Endothelial cell of umbilical vein (primary cell): ENCODE data around the gene GID4. TPM values are rescaled to one million over a fixed set of nuclear protein-coding genes. Genes with fewer than 3 reads are reported as not detected.

ENCODE experiments used
- BruUV-seq: library from RNA; stranded (reverse); fragments of 400-500 nt; replicated peaks from 2 replicates; lab custom pipeline; 2021; lab: Mats Ljungman, UMichigan
- CTCF ChIA-PET: fragments of 300-600, 350-600 bp; sonication (Branson Sonifier 250); formaldehyde crosslinking; loops from one replicate; lab custom pipeline; 2021; ENCODE audit warnings: antibody characterized with exemption, inconsistent platforms; lab: Charles Lee
- POLR2A ChIA-PET: fragments of 300-600, 350-600 bp; sonication (Branson Sonifier 250); formaldehyde crosslinking; loops from one replicate; lab custom pipeline; 2021; ENCODE audit warnings: antibody characterized with exemption, inconsistent platforms; lab: Charles Lee
- DNase-seq: peaks from one replicate; pipeline ENCODE4 v3.0.0-alpha.2; 2011; ENCODE audit warnings: low read depth, low spot score
- FAIRE-seq: peaks from 2 replicates; lab custom pipeline; 2011; peaks lifted over from hg19 to GRCh38; lab: Jason Lieb, UNC
- H2AFZ ChIP-seq: 2 replicates; pipeline ENCODE4 v1.6.0; 2012; ENCODE audit warnings: low read depth, low read length, control low read depth, inconsistent platforms
- H3K27ac ChIP-seq: 2 replicates; pipeline ENCODE4 v1.5.1; 2011; ENCODE audit warnings: low read depth, mild to moderate bottlenecking, control low read depth, low read length, moderate library complexity; ENCODE audit not compliant: insufficient read depth
- H3K27me3 ChIP-seq, 2 experiments: 2 replicates each; pipeline versions ENCODE4 v1.6.0 to v1.6.1; 2011; ENCODE audit warnings: low read length in 2 of 2, mixed read lengths in 1 of 2; ENCODE audit not compliant: control insufficient read depth in 2 of 2, insufficient read depth in 2 of 2
- H3K36me3 ChIP-seq, 2 experiments: 2 replicates in 1 of 2; 3 replicates in 1 of 2; pipeline ENCODE4 v1.5.1; 2011; ENCODE audit warnings: low read length in 2 of 2, mild to moderate bottlenecking in 1 of 2, moderate library complexity in 1 of 2; ENCODE audit not compliant: control insufficient read depth in 2 of 2, insufficient read depth in 2 of 2; ENCODE audit errors: extremely low read depth in 1 of 2
- H3K4me1 ChIP-seq: 3 replicates; pipeline ENCODE4 v1.5.1; 2011; ENCODE audit warnings: mild to moderate bottlenecking, low read length; ENCODE audit not compliant: control insufficient read depth, insufficient read depth; ENCODE audit errors: extremely low read depth
- H3K4me2 ChIP-seq: 2 replicates; pipeline ENCODE4 v1.6.1; 2011; ENCODE audit warnings: low read length, control low read depth, mixed read lengths; ENCODE audit not compliant: insufficient read depth
- H3K4me3 ChIP-seq, 3 experiments: fragments of 200-600 bp in 1 of 3; sonication (generic), shearing (Covaris generic) in 1 of 3; replicated peaks in 1 of 3; 2 replicates each; pipeline ENCODE4 v1.5.1; 2011 to 2016; ENCODE audit warnings: control low read depth in 3 of 3, low read length in 3 of 3, mild to moderate bottlenecking in 2 of 3, inconsistent platforms in 1 of 3, low read depth in 1 of 3, moderate library complexity in 1 of 3; ENCODE audit not compliant: insufficient read depth in 1 of 3
- H3K79me2 ChIP-seq: 2 replicates; pipeline ENCODE4 v1.6.0; 2012; ENCODE audit warnings: low read length, inconsistent platforms; ENCODE audit not compliant: control insufficient read depth, insufficient read depth
- H3K9ac ChIP-seq: replicated peaks from 2 replicates; pipeline ENCODE3; 2011; ENCODE audit warnings: low read length, control low read depth; ENCODE audit not compliant: insufficient read depth; ENCODE audit errors: extremely low read depth
- H3K9me1 ChIP-seq: replicated peaks from 3 replicates; pipeline ENCODE4 v1.6.0; 2011; ENCODE audit warnings: mild to moderate bottlenecking, low read length; ENCODE audit not compliant: control insufficient read depth, insufficient read depth; ENCODE audit errors: extremely low read depth
- H3K9me3 ChIP-seq: replicated peaks from 2 replicates; pipeline ENCODE4 v1.5.1; 2012; ENCODE audit warnings: low read length, inconsistent platforms; ENCODE audit not compliant: control insufficient read depth, insufficient read depth
- H4K20me1 ChIP-seq: replicated peaks from 2 replicates; pipeline ENCODE3; 2011; ENCODE audit warnings: mild to moderate bottlenecking, low read length; ENCODE audit not compliant: control insufficient read depth, insufficient read depth; ENCODE audit errors: extremely low read depth
- EZH2 ChIP-seq: IDR thresholded peaks from 2 replicates; pipeline ENCODE4 v1.6.1; 2012; ENCODE audit warnings: borderline replicate concordance, low read depth, mild to moderate bottlenecking, moderate library complexity, low read length, inconsistent platforms; ENCODE audit not compliant: severe bottlenecking
- FOS ChIP-seq: IDR thresholded peaks from 2 replicates; pipeline ENCODE4 v1.6.1; 2011; ENCODE audit warnings: mild to moderate bottlenecking, low read length, moderate library complexity, borderline replicate concordance; ENCODE audit not compliant: insufficient read depth
- GATA2 ChIP-seq: IDR thresholded peaks from 2 replicates; pipeline ENCODE4 v1.7.0; 2011; ENCODE audit warnings: low read depth, mild to moderate bottlenecking, moderate library complexity, mixed read lengths, low read length; ENCODE audit not compliant: insufficient read length, insufficient read depth
- JUN ChIP-seq: IDR thresholded peaks from 2 replicates; pipeline ENCODE4 v1.6.1; 2011; ENCODE audit warnings: borderline replicate concordance, low read depth; ENCODE audit not compliant: insufficient read length, insufficient read depth
- MAX ChIP-seq: IDR thresholded peaks from 2 replicates; pipeline ENCODE4 v1.6.1; 2011; ENCODE audit not compliant: insufficient read depth, insufficient read length
- MYC ChIP-seq: IDR thresholded peaks from one replicate; pipeline ENCODE4 v1.6.1; 2011; ENCODE audit warnings: mild to moderate bottlenecking, low read depth, low read length
- POLR2A ChIP-seq: IDR thresholded peaks from 2 replicates; pipeline ENCODE4 v1.6.1; 2012; ENCODE audit warnings: low read depth, mild to moderate bottlenecking, control low read depth, low read length
- POLR2AphosphoS5 ChIP-seq: IDR thresholded peaks from 2 replicates; pipeline ENCODE4 v1.6.1; 2012; ENCODE audit warnings: low read depth, mild to moderate bottlenecking, control low read depth, low read length, moderate library complexity; ENCODE audit not compliant: insufficient read depth
- dilution Hi-C: fragments of 300-500 bp; cut with MboI; formaldehyde crosslinking; loops from one replicate; pipeline ENCODE4 v1.15.0; 2019; ENCODE audit warnings: low sequenced_read_pairs; ENCODE audit not compliant: extremely low pct_ligation_motif_present
- intact Hi-C: fragments of 100-400 bp; cut with micrococcal nuclease; formaldehyde crosslinking; loops from one replicate; pipeline ENCODE4 v1.10.0; 2022
- polyA plus RNA-seq, 4 experiments: library from polyadenylated mRNA; depleted of rRNA in 3 of 4; stranded (reverse) in 3 of 4; unstranded in 1 of 4; fragments of >200 nt; gene quantifications; 2 replicates each; pipeline versions ENCODE4 v1.2.1 to v1.2.3, GENCODE V29; 2011 to 2012; ENCODE audit warnings: missing spikeins in 1 of 4
- total RNA-seq: library from RNA; stranded (reverse); gene quantifications from 2 replicates; pipeline ENCODE4 v1.2.3, GENCODE V29; 2021
- TF ChIP-seq, protein P1 (sequence below), 2 donors: IDR thresholded peaks; 1 replicate in 1 of 2; 2 replicates in 1 of 2; pipeline ENCODE4 v1.5.1; 2011; ENCODE audit warnings: low read length in 2 of 2, mild to moderate bottlenecking in 2 of 2, moderate library complexity in 2 of 2, control low read depth in 1 of 2, inconsistent platforms in 1 of 2, low read depth in 1 of 2; ENCODE audit not compliant: insufficient read depth in 1 of 2; ENCODE audit errors: extremely low read depth in 1 of 2

GID4 gene
- total and polyA plus RNA-seq, 2 donors (not counting 3 experiments of a cell fraction or from before 2014, with no cell fraction given) = 6.4 to 11.3 TPM

GRCh38 chr17:18102640-18103039 is 63.4 kb downstream of the GID4 start:
- ChIA-PET POLR2A (no interaction called here), CTCF (interaction anchor here (1.1 kb wide), 1 partner anchor 8 kb away, joined by 3 read pairs; no protein-coding TSS in a partner anchor)

More at GRCh38 chr17:18102640-18103039, 63.4 kb downstream of the GID4 start:
- Histone ChIP-seq H3K79me2 (no peaks in the 10 kb centered on the region), H3K4me3 (no peak overlapping the region), H3K9me3 (no peaks in the 10 kb centered on the region), H4K20me1 (no peaks in the 10 kb centered on the region), H3K4me2 (no peak overlapping the region), H2AFZ (no peak overlapping the region), H3K9ac (no peak overlapping the region), H3K27me3 (no peaks in the 10 kb centered on the region), H3K9me1 (no peaks in the 10 kb centered on the region), H3K27ac (no peak overlapping the region), H3K36me3 (peaks cover 0 to 38% of the 10 kb centered on the region in 2 experiments), H3K4me1 (no peaks in the 10 kb centered on the region)
- no peak for DNase-seq
- dilution Hi-C loops (no loop called here), intact Hi-C loops (no loop called here)
- no peak for FAIRE-seq
- no TSS peak for BruUV-seq
- TF ChIP-seq MYC = no peak
- TF ChIP-seq, protein P1, sequence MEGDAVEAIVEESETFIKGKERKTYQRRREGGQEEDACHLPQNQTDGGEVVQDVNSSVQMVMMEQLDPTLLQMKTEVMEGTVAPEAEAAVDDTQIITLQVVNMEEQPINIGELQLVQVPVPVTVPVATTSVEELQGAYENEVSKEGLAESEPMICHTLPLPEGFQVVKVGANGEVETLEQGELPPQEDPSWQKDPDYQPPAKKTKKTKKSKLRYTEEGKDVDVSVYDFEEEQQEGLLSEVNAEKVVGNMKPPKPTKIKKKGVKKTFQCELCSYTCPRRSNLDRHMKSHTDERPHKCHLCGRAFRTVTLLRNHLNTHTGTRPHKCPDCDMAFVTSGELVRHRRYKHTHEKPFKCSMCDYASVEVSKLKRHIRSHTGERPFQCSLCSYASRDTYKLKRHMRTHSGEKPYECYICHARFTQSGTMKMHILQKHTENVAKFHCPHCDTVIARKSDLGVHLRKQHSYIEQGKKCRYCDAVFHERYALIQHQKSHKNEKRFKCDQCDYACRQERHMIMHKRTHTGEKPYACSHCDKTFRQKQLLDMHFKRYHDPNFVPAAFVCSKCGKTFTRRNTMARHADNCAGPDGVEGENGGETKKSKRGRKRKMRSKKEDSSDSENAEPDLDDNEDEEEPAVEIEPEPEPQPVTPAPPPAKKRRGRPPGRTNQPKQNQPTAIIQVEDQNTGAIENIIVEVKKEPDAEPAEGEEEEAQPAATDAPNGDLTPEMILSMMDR (IDR thresholded peaks at IDR 0.05; ENCODE audit: extremely low read depth in 1 of 2, insufficient read depth in 1 of 2, low read depth in 1 of 2, low read length in 2 of 2) = no peak
- no peak for TF ChIP-seq POLR2A
- no peak for TF ChIP-seq EZH2
- TF ChIP-seq MAX = no peak
- TF ChIP-seq GATA2 = no peak
- TF ChIP-seq POLR2AphosphoS5 = no peak
- no peak for TF ChIP-seq JUN
- TF ChIP-seq FOS = no peak
